ENCODE data around the gene ABCG5. TPM values are rescaled to one million over a fixed set of nuclear protein-coding genes. Genes with fewer than 3 reads are reported as not detected.

The ABCG5 gene
- total and polyA plus RNA-seq, 12 donors, result 0.03 to 0.69 (median 0.20) TPM; not detected in 4

- intact Hi-C loops (cut with DNase I), result no loop called here
- Histone ChIP-seq H3K4me1 (replicated peaks in 1 of 2) (no peaks in the 10 kb centered on the region), H3K9me3 (replicated peaks in 1 of 3) (no peaks in the 10 kb centered on the region), H3K4me3 (no peak overlapping the region), H3K36me3 (replicated peaks in 1 of 2) (no peaks in the 10 kb centered on the region), H3K27ac (no peak overlapping the region), H3K27me3 (peaks cover 15% of the 10 kb centered on the region)
- 90 to 97% (median 92%) methylated on average over 13 to 20 of the region's 20 CpGs for WGBS, 4 donors
- TF ChIP-seq CTCF (IDR thresholded peaks at IDR 0.05), result no peak
- TF ChIP-seq POLR2A (IDR thresholded peaks at IDR 0.05), result no peak
- peak in 1 of 7 donors; percentile 30 for DNase-seq
These were observed 12.7 kb upstream of the ABCG5 start for GRCh38 chr2:43851011-43851980.

GRCh38 chr2:43848214-43848613 lies 9.6 kb upstream of the ABCG5 start:
- no peak for DNase-seq
- H3K27me3 ChIP-seq, result peaks cover 6% of the 10 kb centered on the region
- H3K9me3 ChIP-seq (replicated peaks in 1 of 3), result no peaks in the 10 kb centered on the region
- H3K4me3 ChIP-seq, result no peak overlapping the region
- no peaks in the 10 kb centered on the region for H3K36me3 ChIP-seq (replicated peaks in 1 of 2)
- H3K27ac ChIP-seq, result no peak overlapping the region
- 76 to 83% (median 80%) methylated on average over 1 of the region's 1 CpG for WGBS, 4 donors
- no peaks in the 10 kb centered on the region for H3K4me1 ChIP-seq (replicated peaks in 1 of 2)
- intact Hi-C loops (cut with DNase I), result no loop called here
- TF ChIP-seq CTCF (IDR thresholded peaks at IDR 0.05), result no peak
- no peak for TF ChIP-seq POLR2A (IDR thresholded peaks at IDR 0.05)

- H3K4me3 ChIP-seq, result no peak overlapping the region
- TF ChIP-seq POLR2A (IDR thresholded peaks at IDR 0.05) (no peak), CTCF (IDR thresholded peaks at IDR 0.05) (no peak)
- no peaks in the 10 kb centered on the region for H3K9me3 ChIP-seq (replicated peaks in 1 of 3)
- peak in 1 of 7 donors; percentile 21 for DNase-seq
- H3K27ac ChIP-seq, result no peak overlapping the region
- WGBS, 4 donors, result 91 to 96% (median 94%) methylated on average over 4 to 5 of the region's 5 CpGs
- H3K36me3 ChIP-seq (replicated peaks in 1 of 2), result no peaks in the 10 kb centered on the region
- intact Hi-C loops (cut with DNase I), result no loop called here
- no peaks in the 10 kb centered on the region for H3K27me3 ChIP-seq
- H3K4me1 ChIP-seq (replicated peaks in 1 of 2), result no peaks in the 10 kb centered on the region
These were observed 7.6 kb upstream of the ABCG5 start for GRCh38 chr2:43846140-43846793.

- no peaks in the 10 kb centered on the region for H3K9me3 ChIP-seq (replicated peaks in 1 of 3)
- H3K4me1 ChIP-seq (replicated peaks in 1 of 2), result no peaks in the 10 kb centered on the region
- peak in 1 of 7 donors; percentile 14 for DNase-seq
- intact Hi-C loops (cut with DNase I), result no loop called here
- H3K27me3 ChIP-seq, result no peaks in the 10 kb centered on the region
- H3K36me3 ChIP-seq (replicated peaks in 1 of 2), result no peaks in the 10 kb centered on the region
- no peak overlapping the region for H3K4me3 ChIP-seq
- WGBS, 4 donors, result 73 to 84% (median 77%) methylated on average over 1 of the region's 1 CpG
- TF ChIP-seq CTCF (IDR thresholded peaks at IDR 0.05) (no peak), POLR2A (IDR thresholded peaks at IDR 0.05) (no peak)
- H3K27ac ChIP-seq, result no peak overlapping the region
These were observed 6.5 kb upstream of the ABCG5 start for GRCh38 chr2:43845181-43845580.

Data from adrenal gland (tissue), 12 donors.